ENCODE results near the gene GATA5.

The GATA5 gene

GRCh38 chr20:62472941-62473585, 2.7 kb downstream of the GATA5 start:
- no peak for DNase-seq (ENCODE audit: low spot score)

- DNase-seq (ENCODE audit: low spot score), result no peak
These were observed 3.5 kb downstream of the GATA5 start for GRCh38 chr20:62472138-62472940.

GRCh38 chr20:62470459-62470858, 5.3 kb downstream of the GATA5 start:
- DNase-seq (ENCODE audit: low spot score), result no peak

GRCh38 chr20:62470001-62470400, 5.8 kb downstream of the GATA5 start:
- DNase-seq (ENCODE audit: low spot score), result no peak

- no peak for DNase-seq (ENCODE audit: low spot score)
These were observed 6.4 kb downstream of the GATA5 start for GRCh38 chr20:62469352-62469751.

GRCh38 chr20:62466806-62467537, 8.8 kb downstream of the GATA5 start:
- no peak for DNase-seq (ENCODE audit: low spot score)

- DNase-seq (ENCODE audit: low spot score), result no peak
These were observed 9.6 kb downstream of the GATA5 start for GRCh38 chr20:62466072-62466760.

- DNase-seq (ENCODE audit: low spot score), result no peak
These were observed 10.8 kb downstream of the GATA5 start for GRCh38 chr20:62464990-62465389.

GRCh38 chr20:62464425-62464770, 11.4 kb downstream of the GATA5 start:
- no peak for DNase-seq (ENCODE audit: low spot score)

- DNase-seq (ENCODE audit: low spot score), result no peak
These were observed 12.0 kb downstream of the GATA5 start for GRCh38 chr20:62463651-62464424.

GRCh38 chr20:62462976-62463592, 12.7 kb downstream of the GATA5 start:
- DNase-seq (ENCODE audit: low spot score), result no peak

GRCh38 chr20:62461834-62462233, 14.0 kb downstream of the GATA5 start:
- DNase-seq (ENCODE audit: low spot score), result no peak

GRCh38 chr20:62461157-62461556, 14.6 kb downstream of the GATA5 start:
- no peak for DNase-seq (ENCODE audit: low spot score)

- no peak for DNase-seq (ENCODE audit: low spot score)
These were observed 15.1 kb downstream of the GATA5 start for GRCh38 chr20:62460678-62461077.

- no peak for DNase-seq (ENCODE audit: low spot score)
These were observed 16.3 kb downstream of the GATA5 start for GRCh38 chr20:62459488-62459887.

- no peak for DNase-seq (ENCODE audit: low spot score)
These were observed 17.2 kb downstream of the GATA5 start for GRCh38 chr20:62458275-62459251.

GRCh38 chr20:62457831-62458230, 18.0 kb downstream of the GATA5 start:
- DNase-seq (ENCODE audit: low spot score), result no peak

- no peak for DNase-seq (ENCODE audit: low spot score)
These were observed 18.7 kb downstream of the GATA5 start for GRCh38 chr20:62457098-62457497.

GRCh38 chr20:62455929-62456328, 19.9 kb downstream of the GATA5 start:
- DNase-seq (ENCODE audit: low spot score), result no peak
